Measurements from ENCODE around the gene SEMA6B.
"Not testable (repeated sequence)": the region's sequence is repeated elsewhere in the genome, so short reads cannot be mapped to it uniquely, and the experiment has no call there.

The SEMA6B gene

GRCh38 chr19:4571305-4571917 is 11.9 kb upstream of the SEMA6B start:
- DNase-seq (ENCODE audit: low read depth in 1 of 2, low spot score in 1 of 2) = no peak

DNA sequence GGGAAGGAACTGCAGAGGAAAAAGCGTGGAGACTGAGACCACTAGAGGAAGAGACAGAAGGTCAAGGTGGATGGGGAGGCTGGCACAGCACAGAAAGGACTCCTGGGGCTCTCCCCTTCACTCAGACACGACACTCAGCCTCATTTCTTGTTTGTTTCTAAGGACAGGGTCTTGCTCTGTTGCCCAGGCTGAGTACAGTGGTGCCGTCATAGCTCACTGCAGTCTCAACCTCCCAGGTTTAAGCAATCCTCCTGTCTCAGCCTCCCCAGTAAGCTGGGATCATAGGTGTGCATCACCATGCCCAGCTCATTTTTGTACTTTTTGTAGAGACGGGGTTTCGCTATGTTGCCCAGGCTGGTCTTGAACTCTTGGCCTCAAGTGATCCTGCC is 11.4 kb upstream of the SEMA6B start:
- no peak for DNase-seq (ENCODE audit: low read depth in 1 of 2, low spot score in 1 of 2)

- DNase-seq (ENCODE audit: low read depth in 1 of 2, low spot score in 1 of 2) = no peak
Measured at GRCh38 chr19:4570402-4570801, 10.9 kb upstream of the SEMA6B start.

DNA sequence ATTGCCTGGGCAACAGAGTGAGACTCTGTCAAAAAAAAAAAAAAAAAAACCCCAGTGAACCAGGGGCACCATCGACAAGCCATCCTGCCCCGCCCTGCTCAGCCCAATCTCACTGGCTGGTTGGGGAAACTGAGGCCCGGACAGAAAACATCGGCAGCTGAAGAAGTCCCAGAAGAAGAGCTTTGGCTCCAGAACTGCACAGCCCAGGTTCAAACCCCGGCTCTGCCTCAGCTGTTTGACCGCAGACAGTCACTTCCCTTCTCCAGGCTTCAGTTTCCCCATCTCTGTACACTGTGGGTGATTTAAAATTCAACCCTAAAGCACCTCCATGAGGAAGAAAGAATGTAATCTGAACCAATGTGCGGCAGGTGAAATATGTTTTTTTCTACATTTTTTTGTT is 9.4 kb upstream of the SEMA6B start:
- DNase-seq (ENCODE audit: low read depth in 1 of 2, low spot score in 1 of 2) = no peak

DNA sequence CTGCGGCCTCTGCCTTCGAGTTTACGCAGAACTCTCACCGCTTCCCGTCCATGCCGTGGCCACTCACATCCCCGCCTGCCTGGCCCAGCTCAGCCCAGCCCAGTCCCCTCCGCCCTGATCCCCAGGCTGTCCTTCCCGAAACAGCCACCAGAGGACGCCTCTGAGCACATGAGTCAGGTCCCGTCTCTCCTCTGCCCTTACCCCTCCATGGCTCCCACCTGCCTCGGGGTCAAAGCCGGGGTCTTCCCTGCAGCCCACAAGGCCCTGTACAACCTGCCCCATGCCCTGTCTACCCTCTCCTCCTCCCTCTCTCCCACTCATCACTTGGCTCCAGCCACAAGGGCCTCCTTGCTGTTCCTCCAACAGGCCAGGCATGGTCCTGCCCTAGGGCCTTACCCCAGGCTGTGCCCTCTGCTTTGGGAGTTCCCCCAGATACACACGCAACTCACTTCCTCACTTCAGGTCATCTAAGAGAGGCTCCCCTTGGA is 8.1 kb upstream of the SEMA6B start:
- peak; percentile 22 to 46 for DNase-seq (ENCODE audit: low read depth in 1 of 2, low spot score in 1 of 2)

DNA sequence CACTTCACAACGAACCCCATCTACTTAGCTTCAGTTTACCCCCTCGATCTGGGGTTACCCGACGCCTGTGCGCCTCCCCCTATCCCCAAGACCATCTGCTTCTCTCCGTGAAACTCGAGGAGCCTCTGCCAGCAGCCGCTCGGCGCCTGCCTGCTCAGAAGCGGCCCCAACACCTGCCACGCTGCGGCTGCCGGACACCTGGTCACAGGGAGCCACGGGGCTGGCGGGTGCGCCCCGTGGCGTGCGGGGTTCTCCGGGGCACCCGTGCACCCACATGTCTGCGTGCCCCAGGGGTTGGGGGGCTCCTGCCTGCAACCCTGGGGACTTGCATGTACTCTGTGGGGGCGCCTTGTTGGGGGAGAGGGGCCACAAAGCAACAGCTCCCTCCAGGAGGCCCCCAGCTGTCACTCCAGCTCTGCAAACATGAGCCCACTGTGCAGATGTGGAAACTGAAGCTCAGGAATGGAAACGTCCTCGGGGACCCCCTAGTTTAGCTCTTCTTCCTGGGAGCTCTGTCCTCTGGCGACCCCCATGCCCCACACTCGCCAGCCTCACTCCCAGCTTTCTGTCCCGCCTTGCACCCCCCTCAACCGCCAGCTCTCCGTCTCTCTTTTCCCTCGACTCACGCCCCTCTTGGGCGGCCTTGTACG is 7.0 kb upstream of the SEMA6B start:
- no peak for DNase-seq (ENCODE audit: low read depth in 1 of 2, low spot score in 1 of 2)

- DNase-seq (ENCODE audit: low read depth in 1 of 2, low spot score in 1 of 2) = not testable (repeated sequence)
Measured at GRCh38 chr19:4563562-4563961, 4.1 kb upstream of the SEMA6B start.

DNA sequence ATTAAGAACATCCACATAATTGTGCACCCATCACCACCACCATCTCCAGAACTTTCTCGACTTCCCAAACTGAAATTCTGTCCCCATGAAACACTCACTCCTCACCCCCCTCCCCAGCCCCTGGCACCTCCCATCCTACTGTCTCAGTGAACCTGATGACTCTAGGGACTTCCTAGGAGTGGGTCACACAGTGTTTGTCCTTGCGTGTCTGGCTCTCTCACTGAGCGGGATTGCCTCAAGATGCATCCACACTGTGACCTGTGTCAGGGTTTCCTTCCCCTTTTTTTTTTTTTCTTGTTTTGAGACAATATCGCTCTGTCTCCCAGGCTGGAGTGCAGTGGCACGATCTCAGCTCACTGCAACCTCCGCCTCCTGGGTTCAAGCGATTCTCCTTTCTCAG is 2.6 kb upstream of the SEMA6B start:
- DNase-seq (ENCODE audit: low read depth in 1 of 2, low spot score in 1 of 2) = not testable (repeated sequence)

DNA sequence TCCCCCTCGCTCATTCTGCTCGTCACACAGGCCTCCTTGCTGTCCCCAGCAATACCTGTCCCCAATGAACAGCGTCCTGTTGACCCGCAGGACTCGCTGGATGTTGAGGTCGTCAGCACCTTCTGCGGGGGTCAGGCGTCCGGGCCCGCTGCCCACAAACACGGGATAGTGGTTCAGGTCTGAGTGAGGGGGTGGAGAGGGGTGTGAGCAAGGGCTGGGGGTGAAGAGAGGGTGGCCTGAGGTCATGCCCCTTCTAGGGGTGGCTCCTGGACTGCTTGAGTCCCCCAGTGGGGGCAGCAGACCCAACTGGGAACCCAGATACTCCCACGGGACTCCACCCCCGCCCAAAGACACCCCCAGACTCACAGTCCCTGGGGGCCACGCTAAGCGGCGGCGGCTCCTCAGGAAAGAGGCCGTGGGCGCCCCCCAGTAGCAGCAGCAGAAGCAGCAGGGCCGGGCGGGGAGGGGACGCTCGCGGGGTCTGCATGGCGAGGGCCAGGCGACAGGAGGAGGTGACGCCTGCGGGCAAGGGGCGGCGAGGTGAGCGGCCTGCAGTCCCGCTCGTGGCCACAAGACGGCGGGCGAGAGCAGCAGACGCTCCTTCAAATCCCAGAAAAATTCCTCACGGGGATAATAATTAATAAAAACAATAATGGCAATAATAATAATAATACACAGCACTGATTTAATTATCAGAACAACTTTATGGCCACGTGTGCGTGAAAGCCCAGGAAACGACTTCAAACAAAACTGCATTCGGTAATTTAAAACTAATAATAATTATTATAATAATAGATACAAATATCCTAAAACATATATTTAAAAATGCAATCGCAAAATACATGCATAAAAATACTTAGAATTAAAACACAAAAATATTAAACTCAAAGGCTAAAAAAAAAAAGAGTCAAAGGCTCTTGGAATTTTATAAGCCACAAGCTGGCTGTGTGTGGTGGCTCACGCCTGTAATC is 1.2 kb downstream of the SEMA6B start:
- DNase-seq (ENCODE audit: low read depth in 1 of 2, low spot score in 1 of 2) = no peak

GRCh38 chr19:4557144-4557970 is 2.1 kb downstream of the SEMA6B start:
- DNase-seq (ENCODE audit: low read depth in 1 of 2, low spot score in 1 of 2) = no peak

GRCh38 chr19:4556597-4557127 is 2.8 kb downstream of the SEMA6B start:
- DNase-seq (ENCODE audit: low read depth in 1 of 2, low spot score in 1 of 2) = no peak

- DNase-seq (ENCODE audit: low read depth in 1 of 2, low spot score in 1 of 2) = no peak
Measured at GRCh38 chr19:4555657-4556561, 3.6 kb downstream of the SEMA6B start.

DNA sequence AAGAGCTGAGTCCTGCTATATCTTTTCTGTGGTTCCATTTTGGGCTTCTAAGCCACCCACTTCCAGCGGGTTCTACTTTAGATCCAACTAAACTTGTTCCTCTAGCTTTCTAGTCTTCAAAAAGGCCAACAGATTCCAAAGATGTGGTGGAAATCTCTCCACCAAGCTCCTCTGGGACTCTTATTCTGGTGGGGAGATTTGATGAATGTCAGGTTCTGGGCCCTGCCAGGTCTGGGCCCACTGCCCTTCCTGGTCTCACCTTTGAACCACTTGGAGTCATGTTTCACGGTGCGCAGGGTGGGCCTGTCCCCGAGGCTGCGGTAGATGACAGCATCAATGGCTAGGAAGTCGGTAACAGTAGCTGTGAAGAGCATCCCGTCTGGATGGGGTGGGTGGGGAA is 4.8 kb downstream of the SEMA6B start:
- DNase-seq (ENCODE audit: low read depth in 1 of 2, low spot score in 1 of 2) = no peak

DNA sequence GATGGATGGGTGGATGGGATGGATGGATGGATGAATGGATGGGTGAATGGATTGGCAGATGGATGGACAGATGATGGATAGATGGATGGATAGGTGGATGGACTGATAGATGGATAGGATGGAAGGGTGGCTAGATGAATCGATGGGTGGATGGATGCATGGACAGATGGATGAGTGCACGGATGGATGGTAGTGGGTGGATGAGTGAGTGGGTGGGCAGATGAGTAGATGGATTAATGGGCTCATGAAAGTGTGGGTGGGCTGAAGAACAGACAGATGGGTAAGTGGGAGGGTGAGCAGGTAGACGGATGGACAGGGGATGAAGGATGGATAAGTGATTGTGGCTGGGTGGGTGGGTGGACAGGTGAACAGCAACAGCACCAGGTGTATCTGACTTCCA is 5.7 kb downstream of the SEMA6B start:
- no peak for DNase-seq (ENCODE audit: low read depth in 1 of 2, low spot score in 1 of 2)

- DNase-seq (ENCODE audit: low read depth in 1 of 2, low spot score in 1 of 2) = no peak
Measured at GRCh38 chr19:4553092-4553695, 6.3 kb downstream of the SEMA6B start.

DNA sequence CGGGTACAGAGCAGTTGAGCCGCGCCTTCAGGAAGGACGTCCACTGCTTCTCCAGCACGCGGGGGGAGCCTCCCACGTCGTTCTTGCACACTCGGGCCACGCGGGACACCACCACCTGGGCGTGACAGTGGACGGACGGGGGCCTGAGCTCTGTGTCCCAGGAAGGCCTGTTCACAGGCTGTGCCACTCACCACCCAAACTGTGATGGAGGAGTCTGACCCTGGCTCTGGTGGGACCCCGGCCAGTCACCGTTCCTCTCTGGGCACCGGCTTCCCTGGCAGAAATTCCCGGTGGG is 7.0 kb downstream of the SEMA6B start:
- no peak for DNase-seq (ENCODE audit: low read depth in 1 of 2, low spot score in 1 of 2)

- DNase-seq (ENCODE audit: low read depth in 1 of 2, low spot score in 1 of 2) = no peak
Measured at GRCh38 chr19:4550479-4551050, 8.9 kb downstream of the SEMA6B start.

- DNase-seq (ENCODE audit: low read depth in 1 of 2, low spot score in 1 of 2) = no peak
Measured at GRCh38 chr19:4550018-4550417, 9.5 kb downstream of the SEMA6B start.

DNA sequence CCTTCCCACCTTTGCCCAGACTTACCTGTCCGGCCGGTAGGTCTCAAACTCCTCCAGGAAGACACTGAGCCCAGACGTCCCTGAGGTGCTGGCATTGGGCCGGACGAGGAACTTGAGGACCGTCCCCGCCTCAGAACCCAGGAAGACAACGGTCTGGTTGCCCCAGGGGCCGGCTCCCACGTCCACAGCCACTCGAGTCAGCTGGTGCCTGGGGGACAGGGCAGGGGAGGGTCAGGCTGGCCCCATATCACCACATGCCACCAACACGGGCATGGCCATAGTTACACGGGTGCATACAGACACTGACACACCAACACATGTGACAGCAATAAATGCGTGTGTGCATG is 11.3 kb downstream of the SEMA6B start:
- no peak for DNase-seq (ENCODE audit: low read depth in 1 of 2, low spot score in 1 of 2)
